Measurements from ENCODE around the gene ZBTB46. TPM values are rescaled to one million over a fixed set of nuclear protein-coding genes. Genes with fewer than 3 reads are reported as not detected.
"Not testable (repeated sequence)": the region's sequence is repeated elsewhere in the genome, so short reads cannot be mapped to it uniquely, and the experiment has no call there.

The ZBTB46 gene, protein sequence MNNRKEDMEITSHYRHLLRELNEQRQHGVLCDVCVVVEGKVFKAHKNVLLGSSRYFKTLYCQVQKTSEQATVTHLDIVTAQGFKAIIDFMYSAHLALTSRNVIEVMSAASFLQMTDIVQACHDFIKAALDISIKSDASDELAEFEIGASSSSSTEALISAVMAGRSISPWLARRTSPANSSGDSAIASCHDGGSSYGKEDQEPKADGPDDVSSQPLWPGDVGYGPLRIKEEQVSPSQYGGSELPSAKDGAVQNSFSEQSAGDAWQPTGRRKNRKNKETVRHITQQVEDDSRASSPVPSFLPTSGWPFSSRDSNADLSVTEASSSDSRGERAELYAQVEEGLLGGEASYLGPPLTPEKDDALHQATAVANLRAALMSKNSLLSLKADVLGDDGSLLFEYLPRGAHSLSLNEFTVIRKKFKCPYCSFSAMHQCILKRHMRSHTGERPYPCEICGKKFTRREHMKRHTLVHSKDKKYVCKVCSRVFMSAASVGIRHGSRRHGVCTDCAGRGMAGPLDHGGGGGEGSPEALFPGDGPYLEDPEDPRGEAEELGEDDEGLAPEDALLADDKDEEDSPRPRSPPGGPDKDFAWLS
- 5.9 TPM for polyA plus RNA-seq (2013, experiment 1 of 2)
- polyA plus RNA-seq (2013, experiment 2 of 2), result 8.4 TPM

GRCh38 chr20:63830841-63831588 is at the start of gene ZBTB46:
Gene ZBTB46, minus strand, starts transcription at chr20:63831264. Its CDS starts 40,507 bp downstream, at chr20:63790757.
- H3K9me3 ChIP-seq (ENCODE audit: insufficient read depth, low read depth, low read length), result no peaks in the 10 kb centered on the region
- peaks cover 48% of the 10 kb centered on the region for H3K27me3 ChIP-seq (ENCODE audit: insufficient read depth, low read length)
- peak within 1 kb of the TSS; percentile 59 for H3K4me3 ChIP-seq (ENCODE audit: low read length)
- H3K27ac ChIP-seq (ENCODE audit: low read depth, low read length), result no peak within 1 kb of the TSS
- WGBS, result under 1% methylated on average over 147 of the region's 147 CpGs
- H3K4me1 ChIP-seq (ENCODE audit: insufficient read depth, low read length), result peaks cover 17% of the 10 kb centered on the region; the same call in 1 of the 2 replicates
- no peak within 1 kb of the TSS for H3K9ac ChIP-seq (ENCODE audit: low read depth, low read length)
- H3K36me3 ChIP-seq (ENCODE audit: insufficient read depth, low read length), result no peaks in the 10 kb centered on the region

DNA sequence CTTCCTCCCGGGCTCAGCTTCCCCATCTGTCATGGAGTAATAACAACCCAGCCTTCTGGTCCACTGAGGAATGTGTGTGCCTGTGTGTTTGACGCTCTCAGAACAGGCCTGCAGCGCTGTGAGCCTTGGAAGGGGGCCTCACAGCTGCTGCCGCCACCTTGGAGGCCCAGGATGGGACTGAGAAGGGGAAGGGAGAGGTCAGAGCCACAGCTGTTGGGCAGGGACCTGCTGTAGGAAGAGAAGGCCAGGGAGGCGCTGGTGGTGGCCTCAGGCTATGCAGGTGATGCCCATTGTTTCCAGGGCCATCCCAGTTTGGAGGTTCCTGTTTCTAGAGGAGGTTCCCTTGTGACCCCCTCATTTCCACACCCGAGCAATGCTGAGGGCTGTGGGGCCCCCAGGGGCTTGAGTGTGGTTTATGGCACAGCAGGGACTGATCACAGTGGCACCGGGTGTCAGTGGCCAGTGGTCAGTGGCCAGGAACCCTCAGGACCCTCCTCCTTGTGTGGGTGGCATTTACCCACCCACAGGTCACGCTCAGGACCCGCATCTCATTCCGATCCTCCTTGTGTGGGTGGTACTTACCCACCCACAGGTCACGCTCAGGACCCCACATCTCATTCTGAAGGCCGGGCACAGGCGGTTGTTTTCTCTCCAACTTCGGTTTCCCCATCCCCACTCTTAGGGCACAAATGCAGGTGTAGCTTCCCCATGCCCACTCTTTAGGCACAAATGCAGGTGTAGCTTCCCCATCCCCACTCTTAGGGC is 48.0 kb upstream of the ZBTB46 start:
- Histone ChIP-seq H3K4me1 (ENCODE audit: insufficient read depth, low read length) (no peaks in the 10 kb centered on the region), H3K9me3 (ENCODE audit: insufficient read depth, low read depth, low read length) (no peaks in the 10 kb centered on the region), H3K27me3 (ENCODE audit: insufficient read depth, low read length) (no peaks in the 10 kb centered on the region), H3K4me3 (ENCODE audit: low read length) (no peak overlapping the region), H3K27ac (ENCODE audit: low read depth, low read length) (no peak overlapping the region), H3K9ac (ENCODE audit: low read depth, low read length) (no peak overlapping the region), H3K36me3 (ENCODE audit: insufficient read depth, low read length) (peaks cover 65% of the 10 kb centered on the region)
- 96% methylated on average over 14 of the region's 14 CpGs for WGBS

DNA sequence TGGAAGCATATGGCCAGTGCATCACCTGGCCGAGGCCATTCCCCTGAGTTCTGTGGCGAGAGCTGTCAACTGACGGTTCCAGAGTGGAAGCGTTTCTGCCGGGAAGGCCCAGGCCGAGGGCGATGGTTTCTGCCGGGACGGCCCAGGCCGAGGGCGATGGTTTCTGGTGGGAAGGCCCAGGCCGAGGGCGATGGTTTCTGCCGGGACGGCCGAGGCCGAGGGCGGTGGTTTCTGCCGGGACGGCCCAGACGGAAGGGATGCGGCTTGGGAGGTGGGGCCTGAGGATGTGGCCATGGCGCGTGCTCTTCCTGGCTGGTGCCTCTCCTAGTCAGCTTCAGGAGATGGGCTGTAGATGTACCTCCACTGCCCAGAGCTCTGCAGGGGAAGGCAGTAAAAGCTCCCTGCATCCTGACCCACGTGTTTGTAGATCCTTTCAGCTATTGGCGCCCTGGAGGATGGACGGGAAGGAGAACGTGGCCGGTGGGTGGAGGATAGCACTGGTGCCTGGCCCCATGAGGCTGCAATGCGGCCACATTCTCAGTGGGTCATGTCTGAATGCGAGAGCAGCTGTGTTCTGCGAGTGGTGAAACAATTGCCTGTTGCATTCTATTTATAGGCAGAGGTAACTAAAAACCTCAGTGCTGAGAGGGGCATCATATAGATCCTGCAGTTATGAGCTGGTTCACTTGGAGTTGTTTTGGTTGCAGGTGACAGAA is 46.8 kb upstream of the ZBTB46 start:
- Histone ChIP-seq H3K36me3 (ENCODE audit: insufficient read depth, low read length) (peaks cover 66% of the 10 kb centered on the region), H3K9ac (ENCODE audit: low read depth, low read length) (no peak overlapping the region), H3K4me3 (ENCODE audit: low read length) (no peak overlapping the region), H3K27ac (ENCODE audit: low read depth, low read length) (no peak overlapping the region), H3K9me3 (ENCODE audit: insufficient read depth, low read depth, low read length) (no peaks in the 10 kb centered on the region), H3K27me3 (ENCODE audit: insufficient read depth, low read length) (no peaks in the 10 kb centered on the region), H3K4me1 (ENCODE audit: insufficient read depth, low read length) (no peaks in the 10 kb centered on the region)
- 96% methylated on average over 32 of the region's 32 CpGs for WGBS

- 96% methylated on average over 19 of the region's 19 CpGs for WGBS
- H3K9ac ChIP-seq (ENCODE audit: low read depth, low read length), result no peak overlapping the region
- H3K36me3 ChIP-seq (ENCODE audit: insufficient read depth, low read length), result peaks cover 65% of the 10 kb centered on the region
- no peak overlapping the region for H3K27ac ChIP-seq (ENCODE audit: low read depth, low read length)
- no peak overlapping the region for H3K4me3 ChIP-seq (ENCODE audit: low read length)
- H3K9me3 ChIP-seq (ENCODE audit: insufficient read depth, low read depth, low read length), result no peaks in the 10 kb centered on the region
- no peaks in the 10 kb centered on the region for H3K4me1 ChIP-seq (ENCODE audit: insufficient read depth, low read length)
- H3K27me3 ChIP-seq (ENCODE audit: insufficient read depth, low read length), result no peaks in the 10 kb centered on the region
Measured at GRCh38 chr20:63876489-63877036, 45.5 kb upstream of the ZBTB46 start.

DNA sequence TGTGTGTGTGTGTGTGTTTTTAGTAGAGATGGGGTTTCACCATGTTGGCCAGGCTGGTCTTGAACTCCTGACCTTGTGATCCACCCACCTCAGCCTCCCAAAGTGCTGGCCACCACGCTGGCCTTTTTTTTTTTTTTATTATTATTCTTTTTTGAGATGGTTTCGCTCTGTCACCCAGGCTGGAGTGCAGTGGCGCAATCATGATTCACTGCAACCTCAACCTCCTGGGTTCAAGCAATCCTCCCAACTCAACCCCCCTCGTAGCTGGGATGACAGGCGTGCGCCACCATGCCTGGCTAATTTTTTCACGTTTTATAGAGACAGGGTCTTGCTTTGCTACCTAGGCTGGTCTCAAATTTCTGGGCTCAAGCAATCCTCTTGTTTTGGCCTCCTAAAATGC is 43.2 kb upstream of the ZBTB46 start:
- H3K27ac ChIP-seq (ENCODE audit: low read depth, low read length); H3K9me3 ChIP-seq (ENCODE audit: insufficient read depth, low read depth, low read length); H3K4me1 ChIP-seq (ENCODE audit: insufficient read depth, low read length); H3K4me3 ChIP-seq (ENCODE audit: low read length); H3K27me3 ChIP-seq (ENCODE audit: insufficient read depth, low read length); H3K9ac ChIP-seq (ENCODE audit: low read depth, low read length): not testable (repeated sequence)
- peaks cover 85% of the 10 kb centered on the region for H3K36me3 ChIP-seq (ENCODE audit: insufficient read depth, low read length)
- WGBS, result 97% methylated on average over 6 of the region's 7 CpGs

DNA sequence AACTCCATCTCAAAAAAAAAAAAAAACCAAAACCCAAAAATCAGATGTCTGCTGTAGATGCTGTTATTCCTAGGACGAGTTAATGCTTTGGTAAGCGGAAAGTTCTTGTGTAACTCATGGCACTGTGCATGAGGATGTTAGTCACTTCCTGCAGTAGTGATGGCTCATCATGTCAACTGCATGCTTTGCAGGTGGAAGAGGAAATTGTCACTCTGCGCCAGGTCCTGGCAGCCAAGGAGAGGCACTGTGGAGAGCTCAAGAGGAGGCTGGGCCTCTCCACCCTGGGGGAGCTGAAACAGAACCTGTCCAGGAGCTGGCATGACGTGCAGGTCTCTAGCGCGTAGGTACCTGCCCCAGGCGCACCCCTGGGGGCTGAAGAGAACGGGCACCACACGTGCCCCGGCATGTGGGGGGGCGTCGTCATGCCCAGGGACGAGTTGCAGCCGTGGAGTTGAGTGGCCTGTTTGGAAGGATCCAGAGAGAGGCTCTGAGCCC is 42.5 kb upstream of the ZBTB46 start:
- Histone ChIP-seq H3K36me3 (ENCODE audit: insufficient read depth, low read length) (peaks cover 90% of the 10 kb centered on the region), H3K27me3 (ENCODE audit: insufficient read depth, low read length) (no peaks in the 10 kb centered on the region), H3K9ac (ENCODE audit: low read depth, low read length) (no peak overlapping the region), H3K4me1 (ENCODE audit: insufficient read depth, low read length) (no peaks in the 10 kb centered on the region), H3K27ac (ENCODE audit: low read depth, low read length) (no peak overlapping the region), H3K9me3 (ENCODE audit: insufficient read depth, low read depth, low read length) (no peaks in the 10 kb centered on the region), H3K4me3 (ENCODE audit: low read length) (no peak overlapping the region)
- 96% methylated on average over 14 of the region's 14 CpGs for WGBS

DNA sequence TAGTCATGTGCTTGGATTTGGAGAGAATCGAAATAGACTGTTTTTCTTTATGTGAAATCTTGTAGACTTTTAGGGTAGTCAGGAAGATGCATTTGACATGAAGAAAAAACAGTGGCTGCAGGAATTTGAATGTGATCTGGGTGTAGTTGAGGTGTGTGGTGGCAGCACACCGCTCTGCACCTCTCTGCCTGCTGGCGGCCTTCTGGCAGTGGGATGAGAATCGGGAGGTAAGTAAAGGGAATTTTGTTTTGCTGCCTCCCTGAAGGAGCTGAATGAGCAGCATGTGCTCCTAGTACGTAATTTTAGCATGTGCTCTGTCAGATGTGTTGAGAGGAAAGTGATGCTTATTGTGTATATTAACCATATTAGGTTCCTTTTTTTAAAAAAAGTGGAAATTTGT is 37.2 kb upstream of the ZBTB46 start:
- no peaks in the 10 kb centered on the region for H3K27me3 ChIP-seq (ENCODE audit: insufficient read depth, low read length)
- H3K9me3 ChIP-seq (ENCODE audit: insufficient read depth, low read depth, low read length), result no peaks in the 10 kb centered on the region
- peaks cover 48% of the 10 kb centered on the region for H3K36me3 ChIP-seq (ENCODE audit: insufficient read depth, low read length)
- no peak overlapping the region for H3K9ac ChIP-seq (ENCODE audit: low read depth, low read length)
- 0 out of 2 replicates have a peak, but pooled peaks cover 4% of the 10 kb centered on the region for H3K4me1 ChIP-seq (ENCODE audit: insufficient read depth, low read length)
- H3K4me3 ChIP-seq (ENCODE audit: low read length), result no peak overlapping the region
- no peak overlapping the region for H3K27ac ChIP-seq (ENCODE audit: low read depth, low read length)
- 95% methylated on average over 5 of the region's 5 CpGs for WGBS

- not testable (repeated sequence) for H3K9ac ChIP-seq (ENCODE audit: low read depth, low read length); H3K4me1 ChIP-seq (ENCODE audit: insufficient read depth, low read length); H3K4me3 ChIP-seq (ENCODE audit: low read length); H3K9me3 ChIP-seq (ENCODE audit: insufficient read depth, low read depth, low read length); H3K27me3 ChIP-seq (ENCODE audit: insufficient read depth, low read length); H3K27ac ChIP-seq (ENCODE audit: low read depth, low read length)
- H3K36me3 ChIP-seq (ENCODE audit: insufficient read depth, low read length), result peaks cover 41% of the 10 kb centered on the region
- WGBS, result 93% methylated on average over 13 of the region's 13 CpGs
Measured at GRCh38 chr20:63867042-63867441, 36.0 kb upstream of the ZBTB46 start.

DNA sequence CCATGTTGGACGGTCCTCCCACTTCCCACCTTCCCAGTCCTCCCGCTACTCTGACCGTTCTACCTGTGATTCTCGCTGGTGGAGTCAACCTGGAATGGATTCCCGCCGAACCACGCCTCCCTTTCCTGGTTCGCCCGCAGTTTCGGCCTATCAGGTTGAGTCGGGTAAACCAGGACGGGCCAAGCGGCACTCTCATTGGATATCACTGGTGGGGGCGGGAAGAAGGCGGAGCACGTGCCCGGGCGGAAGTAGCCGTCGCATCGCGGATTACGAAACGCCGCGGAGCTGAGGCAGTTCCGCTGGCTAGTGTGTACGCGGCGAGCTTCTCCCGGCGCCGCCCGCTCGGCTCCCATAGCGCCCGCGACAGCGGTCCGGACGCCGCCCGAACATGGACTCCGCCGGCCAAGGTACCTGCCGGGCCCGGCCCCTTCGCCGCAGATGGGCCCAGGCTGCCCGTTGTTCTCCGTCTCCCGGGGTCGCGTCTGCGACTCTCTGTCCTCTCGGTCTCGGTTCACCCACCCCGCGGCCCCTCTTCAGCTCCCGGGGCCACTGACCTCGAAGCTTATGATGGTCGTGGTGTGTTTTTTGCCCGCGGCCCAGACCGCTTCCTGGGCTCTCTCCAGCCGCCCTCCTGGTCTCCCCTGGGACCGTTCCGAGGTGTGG is 34.0 kb upstream of the ZBTB46 start, which contains the start of gene TPD52L2:
TSS of gene TPD52L2 (plus strand) at position 293 of the 663 bp plus-strand sequence. CDS start at position 389, 96 bp downstream.
- Histone ChIP-seq H3K36me3 (ENCODE audit: insufficient read depth, low read length) (peaks cover 24% of the 10 kb centered on the region), H3K27me3 (ENCODE audit: insufficient read depth, low read length) (no peaks in the 10 kb centered on the region), H3K4me1 (ENCODE audit: insufficient read depth, low read length) (0 out of 2 replicates have a peak, but pooled peaks cover 4% of the 10 kb centered on the region), H3K27ac (ENCODE audit: low read depth, low read length) (peak within 1 kb of the TSS; percentile 82), H3K9ac (ENCODE audit: low read depth, low read length) (peak within 1 kb of the TSS; percentile 90), H3K9me3 (ENCODE audit: insufficient read depth, low read depth, low read length) (no peaks in the 10 kb centered on the region), H3K4me3 (ENCODE audit: low read length) (peak within 1 kb of the TSS; percentile 82)
- under 1% methylated on average over 68 of the region's 68 CpGs for WGBS
